HG02938 (cell line): Measurements from ENCODE around the gene GPC3.

Experiments used
- ATAC-seq: cut with Tn5 transposase; IDR thresholded peaks from one replicate; pipeline ENCODE4 v1.9.1; 2021; ENCODE audit warnings: mild to moderate bottlenecking, moderate library complexity; ENCODE audit not compliant: unreplicated experiment

Gene GPC3

GRCh38 chrX:133933316-133933715, 52.1 kb downstream of the GPC3 start:
- no peak for ATAC-seq

- no peak for ATAC-seq
Measured at GRCh38 chrX:133929836-133930464, 55.4 kb downstream of the GPC3 start.

GRCh38 chrX:133928365-133928764, 57.0 kb downstream of the GPC3 start:
- no peak for ATAC-seq

GRCh38 chrX:133926809-133927208, 58.6 kb downstream of the GPC3 start:
- ATAC-seq, result no peak

- ATAC-seq, result no peak
Measured at GRCh38 chrX:133926099-133926498, 59.3 kb downstream of the GPC3 start.

GRCh38 chrX:133924548-133924947, 60.8 kb downstream of the GPC3 start:
- ATAC-seq, result no peak

- ATAC-seq, result no peak
Measured at GRCh38 chrX:133923548-133923947, 61.8 kb downstream of the GPC3 start.

GRCh38 chrX:133923113-133923512, 62.3 kb downstream of the GPC3 start:
- peak; percentile 78 for ATAC-seq

- ATAC-seq, result no peak
Measured at GRCh38 chrX:133922390-133922771, 63.0 kb downstream of the GPC3 start.

- no peak for ATAC-seq
Measured at GRCh38 chrX:133921764-133922389, 63.5 kb downstream of the GPC3 start.

GRCh38 chrX:133921086-133921485, 64.3 kb downstream of the GPC3 start:
- no peak for ATAC-seq

- no peak for ATAC-seq
Measured at GRCh38 chrX:133918361-133918771, 67.0 kb downstream of the GPC3 start.

- no peak for ATAC-seq
Measured at GRCh38 chrX:133916984-133917722, 68.2 kb downstream of the GPC3 start.

- ATAC-seq, result no peak
Measured at GRCh38 chrX:133913658-133914388, 71.6 kb downstream of the GPC3 start.

GRCh38 chrX:133913009-133913408, 72.4 kb downstream of the GPC3 start:
- no peak for ATAC-seq

- no peak for ATAC-seq
Measured at GRCh38 chrX:133911825-133912495, 73.4 kb downstream of the GPC3 start.

GRCh38 chrX:133910539-133910938, 74.9 kb downstream of the GPC3 start:
- no peak for ATAC-seq

GRCh38 chrX:133909888-133910287, 75.5 kb downstream of the GPC3 start:
- ATAC-seq, result no peak

GRCh38 chrX:133908223-133908955, 77.0 kb downstream of the GPC3 start:
- no peak for ATAC-seq

- ATAC-seq, result no peak
Measured at GRCh38 chrX:133907606-133908005, 77.8 kb downstream of the GPC3 start.
